DMS153 treated with DMSO at 0.1 percent for 48 hours (cell line): ENCODE results near the gene VASH1.

Source experiments
- DNase-seq: peaks from one replicate; lab custom pipeline; 2025; ENCODE audit not compliant: unreplicated experiment; lab: John Stamatoyannopoulos, UW

Gene VASH1

GRCh38 chr14:76827696-76828296, 66.5 kb downstream of the VASH1 start:
- DNase-seq, result no peak

GRCh38 chr14:76828339-76829012, 67.2 kb downstream of the VASH1 start:
- no peak for DNase-seq

- DNase-seq, result no peak
These were observed 67.7 kb downstream of the VASH1 start for GRCh38 chr14:76829013-76829365.

- no peak for DNase-seq
These were observed 68.6 kb downstream of the VASH1 start for GRCh38 chr14:76829650-76830421.

GRCh38 chr14:76830556-76830955, 69.3 kb downstream of the VASH1 start:
- no peak for DNase-seq

GRCh38 chr14:76832503-76832988, 71.3 kb downstream of the VASH1 start:
- no peak for DNase-seq
